SW 1271 (cell line): Measurements from ENCODE around the gene SNX13.
"Not testable (repeated sequence)": the region's sequence is repeated elsewhere in the genome, so short reads cannot be mapped to it uniquely, and the experiment has no call there.

Experiments
- DNase-seq, 2 experiments: peaks; one replicate each; lab custom pipeline; 2025; lab: John Stamatoyannopoulos, UW

Gene SNX13

DNA sequence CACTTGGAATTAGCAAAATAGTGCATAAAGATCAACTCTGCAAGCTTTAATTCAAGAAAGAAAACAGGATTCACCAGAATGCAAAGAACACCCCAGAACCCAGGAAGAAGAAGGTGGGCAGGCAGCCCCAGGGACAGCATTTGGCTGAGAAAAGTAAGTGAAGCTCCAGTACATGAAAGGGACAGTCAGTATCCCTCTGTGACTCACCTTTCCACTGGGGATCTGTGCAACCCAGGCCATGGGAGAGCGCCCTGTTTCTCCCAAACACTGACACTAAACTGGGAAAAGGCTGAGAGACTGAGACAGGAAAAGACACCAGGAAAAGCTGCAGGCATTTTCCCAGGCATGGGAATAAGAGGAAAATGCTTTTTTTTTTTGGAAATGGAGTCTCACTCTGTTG is 28.2 kb downstream of the SNX13 start:
- DNase-seq: no peak

DNA sequence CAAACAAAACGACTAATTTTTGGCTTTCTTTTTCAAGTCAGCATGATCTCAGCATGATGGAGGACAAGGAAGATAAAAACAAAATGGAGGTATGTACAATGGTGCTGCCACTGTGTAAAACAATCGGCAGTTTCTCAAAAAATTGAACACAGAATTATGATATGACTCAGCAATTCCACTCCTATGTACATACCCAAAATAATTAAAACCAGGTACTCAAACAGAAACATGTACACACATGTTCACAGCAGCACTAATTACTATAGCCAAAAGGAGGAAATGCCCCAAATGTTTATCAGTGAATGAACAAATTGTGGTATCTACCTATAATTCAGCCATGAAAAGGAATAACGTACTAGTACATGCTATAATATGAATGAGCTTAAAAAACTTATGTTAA is 29.9 kb downstream of the SNX13 start:
- no peak for DNase-seq

DNA sequence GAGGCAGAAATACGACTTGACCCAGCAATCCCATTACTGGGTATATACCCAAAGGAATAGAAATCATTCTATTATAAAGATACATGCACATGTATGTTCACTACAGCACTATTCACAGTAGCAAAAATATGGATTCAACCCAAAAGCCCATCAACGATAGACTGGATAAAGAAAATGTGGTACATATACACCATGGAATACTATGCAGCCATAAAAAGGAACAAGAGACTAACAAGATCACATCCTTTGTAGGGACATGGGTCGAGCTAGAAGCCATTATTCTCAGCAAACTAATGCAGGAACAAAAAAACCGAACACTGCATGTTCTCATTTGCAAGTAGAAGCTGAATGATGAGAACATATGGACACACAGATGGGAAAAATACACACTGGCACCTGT is 31.0 kb downstream of the SNX13 start:
- DNase-seq: not testable (repeated sequence)

DNA sequence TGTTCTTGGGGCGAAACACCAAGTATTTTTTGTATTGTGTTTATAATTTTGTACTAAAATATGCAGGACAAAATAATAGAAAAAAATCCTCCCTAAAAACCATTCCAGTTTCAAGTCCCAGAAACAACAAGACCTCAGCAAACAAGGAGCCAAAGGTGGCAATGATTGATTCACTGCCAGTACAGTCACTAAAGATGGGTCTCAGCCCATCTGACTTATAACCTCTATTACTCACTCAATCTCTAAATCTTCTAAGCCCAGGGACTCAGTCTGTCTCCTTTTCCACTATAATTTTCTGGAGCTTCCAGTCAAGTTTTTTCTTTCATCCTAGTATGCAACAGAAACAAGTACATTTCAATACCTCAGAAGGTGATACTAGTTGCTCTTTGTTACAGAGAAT is 33.3 kb downstream of the SNX13 start:
- DNase-seq: no peak

DNA sequence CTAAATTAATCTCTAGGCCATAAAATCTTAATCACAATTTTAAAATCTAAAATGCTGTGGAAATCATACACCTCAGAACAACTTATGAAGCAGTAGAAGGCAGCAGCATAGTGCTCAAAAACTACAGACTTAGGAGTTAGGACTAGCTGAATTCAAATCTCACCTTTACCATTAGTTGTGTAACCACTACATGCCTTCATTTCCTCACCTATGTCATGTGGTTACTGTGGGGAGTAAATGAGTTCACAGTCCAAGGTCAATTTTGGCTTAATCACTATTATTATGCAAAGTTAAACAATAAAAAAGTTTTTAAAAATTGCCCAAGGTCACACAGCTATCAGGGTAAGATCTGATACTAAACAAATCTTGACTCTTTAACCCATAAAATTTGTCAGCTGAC is 37.0 kb downstream of the SNX13 start:
- no peak for DNase-seq

DNA sequence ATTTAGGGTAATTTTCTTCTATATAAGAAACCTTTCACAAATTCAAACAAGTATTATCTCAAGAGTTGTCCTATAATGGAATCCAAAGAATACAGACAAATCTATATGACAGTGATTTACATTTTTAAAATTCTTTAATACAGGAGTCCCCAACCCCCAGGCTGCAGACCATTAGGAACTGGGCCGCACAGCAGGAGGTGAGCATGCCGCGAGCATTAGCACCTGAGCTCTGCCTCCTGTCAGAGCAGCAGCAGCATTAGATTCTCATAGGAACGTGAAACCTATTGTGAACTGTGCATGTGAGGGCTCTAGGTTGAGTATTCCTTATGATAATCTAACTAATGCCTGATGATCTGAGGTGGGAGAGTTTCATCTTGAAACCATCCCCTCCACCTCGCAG is 37.7 kb downstream of the SNX13 start:
- no peak for DNase-seq

DNA sequence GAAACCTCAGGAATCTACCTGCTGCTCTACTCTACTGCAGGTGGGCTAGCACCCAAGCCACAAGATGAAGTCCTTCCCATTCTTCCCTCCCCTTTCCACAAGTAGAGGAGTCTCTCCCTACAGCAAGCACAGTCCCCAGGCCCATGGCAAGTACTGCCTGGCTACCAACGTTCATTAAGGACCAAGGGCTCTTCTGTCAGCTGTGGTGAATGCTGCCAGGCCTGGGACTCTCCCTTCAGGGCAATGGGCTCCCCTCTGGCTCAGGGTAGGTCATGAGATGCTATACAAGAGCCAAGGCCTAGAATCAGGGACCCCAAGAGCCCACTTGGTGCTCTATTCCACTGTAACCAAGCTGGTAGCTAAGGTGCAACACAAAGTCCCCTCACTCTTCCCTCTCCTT is 39.8 kb downstream of the SNX13 start:
- DNase-seq: no peak

DNA sequence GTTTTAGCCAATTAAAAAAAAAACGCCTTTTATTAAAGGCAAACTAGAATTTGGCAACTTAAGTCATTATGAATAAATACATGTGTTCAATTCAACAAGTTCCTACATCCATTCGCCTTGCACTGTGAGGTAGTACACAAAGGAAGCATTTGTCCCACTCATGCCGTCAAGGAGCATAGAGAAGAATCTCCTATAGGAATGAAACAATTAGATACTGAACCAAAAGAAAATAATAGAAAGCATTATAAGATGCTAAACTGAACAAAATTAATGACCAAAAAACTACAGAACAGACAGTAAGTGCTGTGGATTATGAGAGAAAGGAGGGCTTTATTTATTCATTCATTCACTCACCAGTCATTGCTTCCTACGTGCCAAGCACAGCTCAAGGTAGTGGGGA is 42.2 kb downstream of the SNX13 start:
- no peak for DNase-seq

DNA sequence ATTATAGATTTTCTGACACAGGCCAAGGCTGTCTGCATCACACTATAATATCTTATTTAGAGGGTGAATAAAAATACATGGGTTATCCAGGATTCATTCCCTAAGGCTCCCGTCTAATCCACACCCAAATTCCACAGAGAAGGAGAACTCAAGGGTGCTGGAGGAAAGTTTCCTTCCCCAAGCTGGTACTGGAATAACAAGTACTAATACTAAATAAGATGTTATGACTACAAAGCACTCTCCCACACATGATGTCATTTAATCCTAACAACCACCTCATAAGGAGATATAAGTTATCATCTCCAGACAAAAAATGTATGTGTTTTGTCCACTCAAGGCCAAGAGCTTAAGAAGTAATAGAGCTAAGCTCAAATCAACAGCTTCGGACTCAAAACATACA is 53.0 kb downstream of the SNX13 start:
- no peak for DNase-seq

DNA sequence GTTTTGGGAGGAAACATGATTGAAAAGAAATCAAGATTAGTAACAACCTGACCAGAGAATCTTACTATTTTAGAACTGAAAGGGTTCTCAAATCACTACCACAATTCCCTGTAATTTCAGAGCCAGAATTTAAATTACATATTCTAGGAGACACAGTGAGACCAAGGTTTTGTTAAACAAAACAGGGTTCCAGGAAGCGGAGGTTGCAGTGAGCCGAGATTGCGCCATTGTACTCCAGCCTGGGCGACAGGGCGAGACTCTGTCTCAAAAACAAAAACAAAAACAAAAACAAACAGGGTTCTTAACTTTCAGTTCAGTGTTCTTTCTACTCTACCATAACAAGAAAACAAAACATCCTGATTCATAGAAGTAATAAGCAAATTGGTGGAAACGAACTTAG is 57.6 kb downstream of the SNX13 start:
- no peak for DNase-seq

DNA sequence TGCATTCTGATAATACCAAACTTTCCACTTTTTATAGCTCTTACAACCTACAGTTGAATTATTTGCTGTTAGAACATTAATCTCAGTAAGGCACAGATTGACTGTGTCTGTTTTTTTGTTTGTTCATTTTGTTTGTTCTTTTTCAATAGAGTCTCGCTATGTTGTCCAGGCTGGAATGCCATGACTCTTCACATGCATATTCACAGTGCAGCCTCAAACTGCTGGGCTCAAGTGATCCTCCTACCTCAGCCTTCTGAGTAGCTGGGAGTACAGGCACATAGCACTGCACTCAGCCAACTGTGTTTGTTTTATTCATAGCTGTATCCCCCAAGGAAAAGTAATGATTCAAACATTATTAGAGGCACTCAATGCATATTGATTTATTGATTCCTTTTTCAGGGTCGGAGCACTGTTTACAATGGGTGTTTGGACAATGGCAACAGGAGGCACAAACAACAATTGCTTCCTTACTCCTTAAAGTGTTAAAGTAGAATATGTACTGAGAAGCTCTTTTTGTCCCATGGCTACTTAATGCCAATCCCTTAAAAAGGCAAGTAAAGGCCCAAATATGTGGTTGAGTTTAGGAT is 61.1 kb downstream of the SNX13 start:
- no peak for DNase-seq

DNA sequence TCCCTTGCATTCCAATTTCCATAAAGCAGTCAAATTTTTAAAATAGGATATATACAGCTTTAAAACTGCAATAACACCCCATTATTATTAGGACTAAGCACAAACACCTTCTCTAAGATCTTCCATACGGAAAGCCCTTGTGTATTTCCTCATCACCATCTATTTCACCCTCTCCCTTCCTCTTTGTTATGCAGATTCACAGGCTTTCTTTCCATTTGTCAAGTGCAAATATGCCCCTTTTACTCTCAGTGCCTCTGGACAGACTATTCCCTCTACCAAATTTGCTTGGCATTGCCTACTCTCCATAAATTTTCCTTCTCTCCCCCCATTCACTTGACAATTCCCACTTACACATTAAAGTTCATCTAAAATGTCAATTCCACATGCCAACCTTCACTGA is 61.7 kb downstream of the SNX13 start:
- no peak for DNase-seq

DNA sequence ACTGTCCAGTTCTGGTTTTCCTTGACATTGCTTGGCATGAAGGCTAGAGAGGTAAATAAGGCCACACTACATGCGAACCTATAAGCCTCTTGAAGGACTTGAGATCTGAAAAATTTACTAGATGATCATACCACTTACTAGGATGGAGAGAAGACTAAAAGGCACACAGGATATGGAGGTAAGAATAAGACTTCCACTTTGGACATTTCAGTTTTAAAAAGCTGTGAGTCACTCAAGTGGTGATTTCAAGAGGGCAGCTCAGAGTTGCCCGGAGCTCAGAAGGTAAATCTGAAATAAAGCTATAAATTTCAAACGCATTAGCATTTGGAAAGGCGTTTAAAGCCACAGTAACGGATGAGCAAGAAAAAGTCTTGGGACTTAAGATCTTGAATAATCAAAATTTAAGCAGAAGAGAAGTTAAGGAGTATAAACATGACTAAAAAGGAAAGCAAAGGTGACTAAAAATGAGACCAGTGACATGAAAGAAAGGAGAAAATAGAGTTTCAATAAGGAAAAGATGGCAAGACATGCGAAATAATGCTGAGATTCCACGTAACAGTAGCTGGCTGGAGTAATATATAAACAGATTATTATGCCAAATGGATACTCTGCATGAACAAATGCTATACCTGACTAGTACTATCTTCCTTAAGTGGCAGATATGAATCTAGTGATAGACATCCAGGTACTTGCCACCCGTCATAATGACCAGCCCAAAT is 68.3 kb downstream of the SNX13 start:
- DNase-seq: no peak

DNA sequence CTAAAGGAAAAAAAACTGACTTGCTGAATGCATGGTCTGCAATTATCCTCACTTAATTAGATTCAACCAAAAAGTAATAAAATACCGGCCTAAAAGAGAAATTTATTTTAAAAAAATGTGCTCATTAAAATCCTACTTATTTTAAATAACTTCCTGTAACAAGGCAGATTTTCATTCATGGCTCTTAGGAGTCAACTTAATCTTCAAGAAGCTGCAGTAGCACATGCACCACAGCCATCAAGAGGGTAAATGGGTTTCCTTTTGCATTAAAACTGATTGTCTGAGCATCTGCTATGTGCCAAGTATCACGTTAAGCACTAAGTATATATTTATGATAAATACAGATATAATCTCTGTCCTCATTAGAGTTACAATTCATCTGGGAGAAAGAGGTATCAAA is 69.9 kb downstream of the SNX13 start:
- no peak for DNase-seq

DNA sequence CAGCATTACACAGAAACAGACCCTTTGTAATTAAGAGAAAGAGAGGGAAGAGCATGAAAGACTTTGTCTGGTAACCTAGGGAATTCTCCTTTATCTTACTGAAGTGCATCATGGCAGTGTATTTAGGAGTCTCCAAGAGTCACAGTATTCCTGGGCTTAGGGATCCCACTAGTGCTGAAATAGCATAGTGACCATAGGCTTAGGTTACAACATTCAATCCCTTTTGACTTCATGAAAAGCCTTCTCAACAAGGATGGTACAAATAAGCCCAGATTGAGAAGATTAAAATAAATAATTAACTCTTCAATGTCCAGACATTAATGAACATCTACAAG is 76.5 kb downstream of the SNX13 start:
- no peak for DNase-seq

DNA sequence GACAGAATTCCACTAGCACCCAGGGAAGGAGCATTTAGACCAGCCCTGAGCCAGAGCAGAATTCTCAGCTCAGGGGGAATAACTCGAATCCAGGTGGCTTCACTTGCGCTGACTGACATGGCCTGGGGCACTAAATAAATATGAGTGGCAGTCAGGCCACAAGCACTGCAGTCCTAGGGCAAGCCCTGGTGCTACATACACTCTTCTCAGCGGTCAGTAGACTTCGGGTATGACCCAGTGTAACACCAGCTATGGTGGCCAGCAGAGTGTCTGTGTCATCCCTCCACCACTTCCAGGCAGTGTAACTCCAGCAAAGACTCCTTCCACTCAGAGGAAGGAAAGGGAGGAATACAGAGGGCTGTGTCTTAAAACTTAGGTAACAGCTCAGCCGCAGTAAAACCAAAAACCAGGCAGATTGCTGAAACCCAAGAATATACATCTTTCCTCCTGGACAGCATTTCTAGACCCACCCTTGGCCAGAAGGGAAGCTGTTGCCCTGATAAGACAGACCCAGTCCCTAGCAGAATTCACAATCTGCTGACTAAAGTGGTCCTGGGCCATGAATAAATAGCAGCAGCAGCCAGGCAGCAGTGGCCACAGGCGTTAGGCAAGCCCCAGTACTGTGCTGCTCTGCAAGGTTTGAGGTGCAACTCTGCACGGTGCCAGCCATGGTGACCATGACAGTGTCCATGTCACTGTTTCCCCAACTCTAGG is 77.0 kb downstream of the SNX13 start:
- DNase-seq: no peak

DNA sequence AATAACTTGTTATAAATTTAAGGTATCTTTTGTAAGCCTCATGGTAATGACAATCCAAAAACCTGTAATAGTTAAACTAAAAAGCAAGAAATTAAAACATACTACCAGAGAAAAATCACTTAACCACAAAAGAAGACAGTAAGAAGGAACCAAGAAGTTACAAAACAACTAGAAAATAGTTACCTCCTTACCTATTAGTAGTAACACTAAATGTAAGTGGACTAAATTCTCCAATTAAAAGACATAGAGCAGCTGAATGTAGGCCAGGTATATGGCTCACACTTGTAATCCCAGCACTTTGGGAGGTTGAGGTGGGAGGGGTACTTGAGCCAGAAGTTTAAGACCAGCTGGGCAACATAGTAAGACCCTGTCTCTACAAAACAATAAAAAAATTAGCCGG is 84.0 kb downstream of the SNX13 start:
- DNase-seq: no peak

DNA sequence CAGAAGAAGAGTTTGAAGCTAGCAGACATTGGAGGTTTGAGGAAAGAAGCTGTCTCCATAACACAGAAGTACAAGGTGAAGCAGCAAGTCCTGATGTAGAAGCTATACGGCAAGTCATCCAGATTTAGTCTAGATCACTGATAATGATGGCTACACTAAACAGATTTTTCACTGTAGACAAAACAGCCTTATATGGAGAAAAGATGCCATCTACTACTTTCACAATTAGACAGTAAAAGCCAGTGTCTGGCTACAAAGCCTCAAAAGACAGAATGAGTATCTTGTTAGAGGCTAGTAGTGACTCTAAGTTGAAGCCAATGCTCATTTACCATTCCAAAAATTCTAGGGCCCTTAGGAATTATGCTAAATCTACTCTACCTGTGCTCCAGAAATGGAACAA is 85.1 kb downstream of the SNX13 start:
- no peak for DNase-seq

DNA sequence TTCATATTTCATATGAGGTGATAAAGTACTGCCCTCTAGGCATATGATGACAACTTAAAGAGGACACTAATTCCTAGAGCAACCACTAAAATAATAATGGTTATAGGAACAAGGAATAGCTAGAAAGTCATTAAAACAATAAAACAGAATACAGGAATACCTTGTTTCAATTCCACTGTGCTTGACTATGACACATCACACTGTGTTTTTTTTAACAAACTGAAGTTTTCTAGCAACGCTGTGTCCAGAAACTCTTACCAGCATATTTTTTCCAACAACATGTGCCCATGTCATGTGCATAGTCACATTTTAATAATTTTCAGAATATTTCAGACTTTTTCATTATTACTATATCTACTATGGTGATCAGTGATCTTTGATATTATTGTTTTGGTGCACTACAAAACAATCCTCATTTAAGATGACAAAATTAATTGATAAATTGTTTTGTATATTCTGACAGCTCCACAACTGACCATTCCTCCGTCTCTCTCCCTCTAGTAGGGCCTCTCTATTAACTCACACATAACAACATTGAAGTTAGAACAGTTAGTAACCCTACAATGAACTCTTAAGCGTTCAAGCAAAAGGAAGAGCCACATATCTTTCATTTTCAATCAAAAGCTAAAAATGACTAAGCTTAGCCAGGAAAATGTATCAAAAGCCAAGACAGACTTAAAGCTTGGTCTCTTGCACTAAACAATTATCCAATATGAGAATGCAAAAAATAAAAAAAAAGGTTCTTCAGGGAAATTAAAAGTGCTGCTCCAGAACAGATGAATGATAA is 85.8 kb downstream of the SNX13 start:
- DNase-seq: no peak

DNA sequence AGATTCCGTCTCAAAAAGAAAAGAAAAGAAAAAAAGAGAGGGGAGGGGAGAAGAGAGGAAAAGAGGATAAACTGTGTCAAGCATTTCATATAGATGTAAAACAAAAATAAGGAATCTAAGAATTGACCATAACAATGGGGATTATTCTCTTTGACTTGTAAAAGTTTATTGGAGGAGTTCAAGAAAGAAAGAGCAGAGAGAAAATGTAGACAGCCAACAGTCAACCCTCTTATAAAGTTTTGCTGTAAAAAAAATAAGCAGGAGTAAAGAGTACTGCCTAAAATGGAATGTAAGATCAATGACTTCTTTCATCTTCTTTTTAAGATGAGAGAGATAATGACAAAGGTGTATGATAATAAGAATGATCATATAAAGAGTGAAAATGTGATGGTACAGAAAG is 87.9 kb downstream of the SNX13 start:
- DNase-seq: no peak

DNA sequence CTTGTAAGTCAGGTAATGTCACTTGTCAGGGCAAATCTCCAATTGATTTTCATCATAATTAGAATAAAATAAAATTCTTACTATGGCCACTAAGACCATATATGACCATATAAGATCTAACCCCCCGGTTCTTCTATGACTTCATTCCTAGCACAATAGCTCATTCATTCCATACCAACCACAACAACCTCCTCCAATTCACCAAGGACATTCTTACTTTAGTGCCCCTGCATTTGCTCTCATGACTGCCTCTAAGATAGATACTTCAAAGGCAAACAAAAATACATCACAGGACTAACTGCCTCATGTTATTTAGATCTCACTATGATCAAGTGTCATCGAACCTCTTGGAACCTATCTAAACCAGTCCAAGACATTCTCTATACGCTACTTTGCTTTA is 90.8 kb downstream of the SNX13 start:
- DNase-seq: no peak

DNA sequence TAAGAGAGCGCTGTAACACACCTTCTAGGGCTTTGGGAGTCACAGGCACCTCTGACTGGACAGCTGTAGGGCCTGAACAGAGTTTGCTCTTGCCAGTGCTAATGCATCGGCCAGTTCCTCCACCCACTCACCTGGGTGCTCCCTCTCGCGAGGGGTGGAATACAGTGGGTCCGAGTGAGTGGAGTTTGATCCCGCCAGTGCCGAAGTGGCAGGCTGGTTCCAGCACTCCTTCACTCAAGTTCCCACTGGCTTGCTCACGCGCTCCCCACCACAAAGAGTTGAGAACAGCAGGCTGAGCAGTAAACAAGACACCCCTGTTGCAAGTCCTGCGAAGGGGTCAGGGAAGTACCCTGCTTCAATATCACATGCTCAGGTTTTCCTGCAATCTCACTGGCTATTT is 91.8 kb downstream of the SNX13 start:
- no peak for DNase-seq

DNA sequence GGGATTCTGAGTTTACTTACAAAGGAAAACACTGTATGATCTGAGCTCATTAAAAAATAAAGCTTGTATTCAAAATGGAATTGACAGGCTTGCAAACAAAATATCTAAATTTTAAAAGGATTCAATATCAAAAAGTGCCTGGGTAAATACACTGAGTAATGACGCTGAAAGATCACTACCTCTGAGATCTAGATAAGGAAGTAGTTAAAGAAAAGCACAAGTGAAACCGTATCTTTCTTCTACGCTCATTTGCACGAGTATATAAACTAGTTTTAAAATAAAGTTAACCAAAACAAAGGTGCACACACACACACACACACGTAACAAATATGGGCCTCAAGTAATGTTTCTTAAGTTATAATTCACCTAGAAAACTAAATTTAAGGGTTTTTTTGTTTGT is 93.4 kb downstream of the SNX13 start:
- DNase-seq: no peak
